ENCODE measurements around the gene OXNAD1.
A peak's percentile ranks its signal among the peaks of the same experiment; 100 is the strongest.

OXNAD1 gene

GRCh38 chr3:16239086-16239770, 25.8 kb upstream of the OXNAD1 start:
- peak; percentile 23 for DNase-seq (ENCODE audit: low read depth)
- no peak overlapping the region for H3K4me3 ChIP-seq (ENCODE audit: low read length)
- no peak for TF ChIP-seq CTCF (conservative IDR thresholded peaks at IDR 0.05; ENCODE audit: low read length)

- DNase-seq (ENCODE audit: low read depth), result peak; percentile 33
- no peak for TF ChIP-seq CTCF (conservative IDR thresholded peaks at IDR 0.05; ENCODE audit: low read length)
- H3K4me3 ChIP-seq (ENCODE audit: low read length), result no peak overlapping the region
Observed at GRCh38 chr3:16239780-16240179, 25.2 kb upstream of the OXNAD1 start.

GRCh38 chr3:16240229-16241023, 24.6 kb upstream of the OXNAD1 start:
- DNase-seq (ENCODE audit: low read depth), result peak; percentile 75

GRCh38 chr3:16241225-16241624, 23.8 kb upstream of the OXNAD1 start:
- no peak for TF ChIP-seq CTCF (conservative IDR thresholded peaks at IDR 0.05; ENCODE audit: low read length)
- DNase-seq (ENCODE audit: low read depth), result no peak
- H3K4me3 ChIP-seq (ENCODE audit: low read length), result no peak overlapping the region

More at GRCh38 chr3:16240229-16241023, 24.6 kb upstream of the OXNAD1 start:
- no peak for TF ChIP-seq CTCF (conservative IDR thresholded peaks at IDR 0.05; ENCODE audit: low read length)
- no peak overlapping the region for H3K4me3 ChIP-seq (ENCODE audit: low read length)

- no peak for TF ChIP-seq CTCF (conservative IDR thresholded peaks at IDR 0.05; ENCODE audit: low read length)
- no peak overlapping the region for H3K4me3 ChIP-seq (ENCODE audit: low read length)
- DNase-seq (ENCODE audit: low read depth), result no peak
Observed at GRCh38 chr3:16242177-16242576, 22.8 kb upstream of the OXNAD1 start.

GRCh38 chr3:16243706-16244490, 21.1 kb upstream of the OXNAD1 start:
- DNase-seq (ENCODE audit: low read depth), result no peak
- TF ChIP-seq CTCF (conservative IDR thresholded peaks at IDR 0.05; ENCODE audit: low read length), result no peak
- H3K4me3 ChIP-seq (ENCODE audit: low read length), result no peak overlapping the region

Data from AG10803 (cell line).